ENCODE results near the gene KRT13. TPM values are rescaled to one million over a fixed set of nuclear protein-coding genes. Genes with fewer than 3 reads are reported as not detected.
A peak's percentile ranks its signal among the peaks of the same experiment; 100 is the strongest.

Gene KRT13
- total RNA-seq, 2 experiments from 2014 or later = not detected

DNA sequence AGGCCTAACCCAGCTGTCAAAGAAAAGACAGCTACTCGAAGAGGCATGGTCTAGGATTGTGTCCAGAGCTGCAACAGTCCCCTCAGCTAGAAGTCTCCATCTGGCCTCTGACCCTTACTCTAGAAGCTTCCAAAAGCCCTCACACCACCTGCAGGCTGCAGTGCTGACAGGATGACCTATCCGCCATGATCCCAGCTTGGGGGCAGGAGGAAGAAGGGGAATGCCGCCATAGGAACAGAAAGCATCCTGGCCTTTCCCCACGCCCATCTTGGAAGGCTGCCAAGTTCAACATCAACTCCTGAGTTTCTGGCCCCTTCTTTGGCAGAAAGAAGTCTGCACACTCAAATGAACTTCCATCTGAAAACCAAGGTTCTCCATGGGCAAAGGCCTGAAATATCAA, 12.6 kb downstream of the KRT13 start:
- Mint-ChIP-seq H3K27ac (no peak overlapping the region), H3K4me1 (peaks cover 19% of the 10 kb centered on the region), H3K4me3 (no peak overlapping the region), H3K9me3 (no peaks in the 10 kb centered on the region), H3K27me3 (no peaks in the 10 kb centered on the region), H3K36me3 (ENCODE audit: low read depth) (no peaks in the 10 kb centered on the region)
- CTCF ChIA-PET = interaction anchor here (1.2 to 2.7 kb wide), 2 partner anchors 11 to 173 kb away, joined by 4 to 12 read pairs; no protein-coding TSS in a partner anchor
- POLR2A ChIA-PET = interaction anchor here (0.5 kb wide), 1 partner anchor 198 kb away, joined by 4 read pairs; no protein-coding TSS in a partner anchor
- DNase-seq = no peak

DNA sequence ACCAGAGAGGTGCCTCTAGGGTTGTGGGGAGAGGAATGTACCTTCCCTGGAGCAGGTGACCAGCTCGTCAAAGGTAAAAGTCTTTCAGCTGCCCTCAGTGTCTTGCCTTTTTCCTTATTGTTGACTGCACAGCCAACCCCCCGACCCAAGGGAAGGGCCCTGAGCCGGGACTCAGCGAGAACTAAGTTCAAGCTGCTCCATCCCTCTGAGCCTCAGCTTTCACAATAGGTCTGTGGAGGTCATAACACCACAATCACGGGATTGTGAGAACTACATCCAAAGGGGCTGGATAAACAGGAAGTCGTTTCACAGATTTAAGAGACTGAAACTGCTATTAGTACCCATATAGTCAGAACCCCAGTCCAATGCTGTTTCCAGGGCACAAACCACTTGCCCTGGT, 13.1 kb downstream of the KRT13 start:
- Mint-ChIP-seq H3K9me3 (no peaks in the 10 kb centered on the region), H3K4me1 (peaks cover 19% of the 10 kb centered on the region), H3K36me3 (ENCODE audit: low read depth) (no peaks in the 10 kb centered on the region), H3K4me3 (no peak overlapping the region), H3K27ac (no peak overlapping the region), H3K27me3 (no peaks in the 10 kb centered on the region)
- ChIA-PET CTCF (interaction anchor here (1.2 to 2.7 kb wide), 2 partner anchors 11 to 173 kb away, joined by 4 to 12 read pairs; no protein-coding TSS in a partner anchor), POLR2A (no interaction called here)
- no peak for DNase-seq

DNA sequence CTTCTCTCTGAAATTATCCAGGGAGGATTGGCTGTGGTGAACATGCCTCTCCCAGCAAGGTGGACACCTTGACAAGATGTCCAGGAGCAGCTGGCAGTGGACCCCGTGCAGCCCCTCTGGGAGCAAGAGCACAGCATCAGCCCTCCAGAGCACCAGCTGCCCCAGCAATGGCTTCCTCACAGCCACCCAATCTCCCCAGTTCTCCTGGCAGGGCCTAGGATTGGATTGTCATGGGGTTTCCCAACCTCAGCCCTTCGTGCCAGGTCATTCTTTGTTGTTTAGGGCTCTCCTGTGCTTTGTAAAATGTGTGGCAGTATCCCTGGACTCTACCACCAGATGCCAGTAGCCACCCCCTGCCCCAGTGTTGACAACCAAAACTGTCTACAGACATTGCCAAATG, 13.9 kb downstream of the KRT13 start:
- Mint-ChIP-seq H3K36me3 (ENCODE audit: low read depth) (no peaks in the 10 kb centered on the region), H3K9me3 (no peaks in the 10 kb centered on the region), H3K4me1 (peaks cover 11% of the 10 kb centered on the region), H3K27ac (no peak overlapping the region), H3K27me3 (no peaks in the 10 kb centered on the region), H3K4me3 (no peak overlapping the region)
- DNase-seq = no peak
- ChIA-PET CTCF (interaction anchor here (1.2 to 2.7 kb wide), 2 partner anchors 12 to 589 kb away, joined by 3 to 12 read pairs; no protein-coding TSS in a partner anchor), POLR2A (no interaction called here)

DNA sequence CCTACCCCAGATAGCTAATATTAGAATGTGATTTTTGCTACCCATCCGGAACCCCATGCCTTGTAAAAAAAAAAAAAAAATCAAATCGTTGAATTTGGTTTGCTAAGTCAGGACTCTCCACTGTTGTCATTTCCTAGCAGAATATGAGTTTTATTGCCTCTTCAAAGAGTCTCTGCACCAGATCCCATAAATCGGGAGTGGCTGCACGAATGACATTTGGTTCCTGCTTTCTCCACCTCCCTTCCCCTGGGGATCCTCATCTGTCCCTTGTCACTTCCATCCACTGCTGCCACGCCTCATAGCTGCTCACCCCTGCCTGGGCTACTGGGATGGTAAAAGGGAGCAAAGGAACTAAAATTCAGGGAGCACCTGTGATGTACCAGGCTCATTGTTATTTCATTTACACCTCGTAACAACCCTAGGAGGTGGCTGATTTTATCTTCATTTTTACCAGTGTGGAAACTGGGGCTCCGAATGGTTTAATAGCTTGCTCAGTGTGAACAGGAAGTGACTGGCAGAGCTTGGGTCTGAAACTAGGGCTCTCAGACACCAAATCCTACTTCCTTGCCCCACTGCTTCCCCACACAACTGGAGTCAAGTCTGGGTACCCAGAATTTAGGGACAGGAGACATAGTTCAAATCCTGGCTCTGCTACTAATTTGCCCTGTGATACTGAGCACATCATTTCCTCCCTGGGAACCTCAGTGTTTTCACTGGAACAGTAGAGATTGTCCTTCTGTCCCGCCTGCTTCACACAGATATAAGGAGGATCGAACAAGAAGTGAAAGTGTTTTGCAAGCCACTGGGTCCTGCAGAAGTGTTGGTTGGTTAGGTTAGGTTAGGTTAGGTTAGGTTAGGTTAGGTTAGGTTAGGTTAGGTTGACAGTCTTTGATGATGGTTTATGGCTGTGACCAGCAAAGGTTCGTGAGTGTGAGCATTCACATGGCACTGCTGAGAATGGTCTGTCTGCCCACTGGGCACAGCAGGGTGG, 15.1 kb downstream of the KRT13 start:
- DNase-seq = no peak
- Mint-ChIP-seq H3K4me1 (peaks cover 9% of the 10 kb centered on the region), H3K27me3 (no peaks in the 10 kb centered on the region), H3K4me3 (no peak overlapping the region), H3K9me3 (no peaks in the 10 kb centered on the region), H3K36me3 (ENCODE audit: low read depth) (no peaks in the 10 kb centered on the region), H3K27ac (no peak overlapping the region)
- POLR2A ChIA-PET = no interaction called here
- CTCF ChIA-PET = interaction anchor here (0.7 to 1.2 kb wide), 2 partner anchors 588 to 752 kb away, joined by 3 read pairs; no protein-coding TSS in a partner anchor

DNA sequence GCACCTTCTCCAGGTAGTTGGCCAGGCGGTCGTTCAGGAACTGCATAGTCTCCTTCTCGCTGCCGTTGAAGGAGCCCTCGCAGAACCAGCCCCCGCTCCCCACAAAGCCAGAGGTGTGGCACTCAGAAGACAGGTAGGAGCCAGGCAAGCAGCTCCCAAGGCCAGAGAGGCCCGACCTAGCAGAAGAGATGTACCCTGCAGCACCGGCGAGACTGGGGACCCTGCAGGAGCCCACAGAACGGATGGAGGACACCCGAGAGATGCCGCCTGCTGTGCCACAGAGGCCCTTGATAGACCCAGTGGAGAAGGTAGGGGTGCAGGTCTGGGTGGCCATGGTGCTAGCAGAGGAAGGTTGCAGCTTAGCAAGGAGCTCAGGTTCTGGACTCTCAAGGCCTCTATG, 15.9 kb downstream of the KRT13 start, which contains the start of gene KRT36:
Gene KRT36, minus strand, starts transcription at position 380 of the 400 bp plus-strand sequence. Its CDS starts 46 bp downstream, at position 334.
- CTCF ChIA-PET = interaction anchor here (0.7 kb wide), 1 partner anchor 751 kb away, joined by 3 read pairs; no protein-coding TSS in a partner anchor
- Mint-ChIP-seq H3K4me1 (peaks cover 9% of the 10 kb centered on the region), H3K4me3 (no peak within 1 kb of the TSS), H3K27ac (no peak within 1 kb of the TSS), H3K36me3 (ENCODE audit: low read depth) (no peaks in the 10 kb centered on the region), H3K27me3 (no peaks in the 10 kb centered on the region), H3K9me3 (no peaks in the 10 kb centered on the region)
- POLR2A ChIA-PET = no interaction called here
- no peak for DNase-seq

DNA sequence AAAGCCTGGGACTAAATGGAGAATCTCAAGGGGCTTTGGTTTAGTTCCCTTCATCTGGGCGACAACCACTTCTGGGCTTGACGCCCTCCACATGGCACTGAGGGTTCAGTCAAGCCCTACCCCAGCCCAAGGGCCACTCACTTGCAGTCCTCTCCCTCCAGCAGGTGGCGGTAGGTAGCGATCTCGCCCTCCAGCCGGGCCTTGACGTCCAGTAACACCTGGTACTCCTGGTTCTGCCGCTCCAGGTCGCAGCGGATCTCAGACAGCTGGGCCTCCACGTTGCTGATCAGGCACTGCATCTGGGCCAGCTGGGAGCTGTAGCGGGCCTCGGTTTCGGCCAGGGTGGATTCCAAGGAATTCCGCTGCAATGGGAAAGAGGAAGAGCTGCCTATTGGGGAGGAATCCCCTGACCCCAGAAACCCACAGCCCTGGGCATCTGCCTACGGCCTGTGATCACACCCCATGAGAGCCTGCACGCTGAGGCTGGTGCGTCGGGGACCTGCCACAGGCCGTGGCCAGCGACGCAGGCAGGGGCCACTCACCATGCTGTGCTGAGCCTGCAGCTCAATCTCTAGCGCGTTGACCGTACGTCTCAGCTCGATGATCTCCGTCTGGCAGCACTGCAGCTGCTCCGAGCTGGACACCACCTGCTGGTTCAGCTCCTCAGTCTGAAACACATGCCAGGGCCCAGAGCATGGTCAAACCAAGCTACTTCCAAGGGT, 18.4 kb downstream of the KRT13 start:
- H3K9me3 Mint-ChIP-seq = no peaks in the 10 kb centered on the region
- H3K4me1 Mint-ChIP-seq = peaks cover 9% of the 10 kb centered on the region
- no peaks in the 10 kb centered on the region for H3K36me3 Mint-ChIP-seq (ENCODE audit: low read depth)
- peak; percentile 34 for DNase-seq
- no peak overlapping the region for H3K4me3 Mint-ChIP-seq
- ChIA-PET POLR2A (no interaction called here), CTCF (interaction anchor here (1.3 kb wide), 1 partner anchor 9 kb away, joined by 5 read pairs; no protein-coding TSS in a partner anchor)
- no peak overlapping the region for H3K27ac Mint-ChIP-seq
- H3K27me3 Mint-ChIP-seq = no peaks in the 10 kb centered on the region

DNA sequence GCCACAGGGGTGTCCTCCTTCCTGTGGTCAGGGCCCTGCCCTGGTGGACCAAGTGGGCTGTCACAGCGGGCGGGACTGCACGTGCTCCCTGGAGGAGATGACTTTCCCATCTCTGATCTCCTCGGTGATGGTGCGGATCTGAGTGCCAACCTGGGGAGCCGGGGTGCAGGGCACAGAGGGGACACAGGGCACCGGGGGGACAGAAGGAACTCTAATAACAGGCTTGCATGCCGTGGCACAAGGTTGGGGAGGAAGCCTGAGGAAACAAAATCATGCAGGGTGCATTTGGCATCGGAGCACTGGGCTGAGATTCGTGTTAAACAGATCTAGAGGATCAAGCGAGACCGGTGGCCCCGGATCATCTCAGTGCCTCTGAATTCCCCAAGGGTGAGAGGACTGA, 19.1 kb downstream of the KRT13 start:
- no peaks in the 10 kb centered on the region for H3K27me3 Mint-ChIP-seq
- no peak for DNase-seq
- no peak overlapping the region for H3K4me3 Mint-ChIP-seq
- H3K27ac Mint-ChIP-seq = no peak overlapping the region
- ChIA-PET POLR2A (no interaction called here), CTCF (interaction anchor here (1.3 kb wide), 1 partner anchor 9 kb away, joined by 5 read pairs; no protein-coding TSS in a partner anchor)
- peaks cover 9% of the 10 kb centered on the region for H3K4me1 Mint-ChIP-seq
- no peaks in the 10 kb centered on the region for H3K9me3 Mint-ChIP-seq
- no peaks in the 10 kb centered on the region for H3K36me3 Mint-ChIP-seq (ENCODE audit: low read depth)

DNA sequence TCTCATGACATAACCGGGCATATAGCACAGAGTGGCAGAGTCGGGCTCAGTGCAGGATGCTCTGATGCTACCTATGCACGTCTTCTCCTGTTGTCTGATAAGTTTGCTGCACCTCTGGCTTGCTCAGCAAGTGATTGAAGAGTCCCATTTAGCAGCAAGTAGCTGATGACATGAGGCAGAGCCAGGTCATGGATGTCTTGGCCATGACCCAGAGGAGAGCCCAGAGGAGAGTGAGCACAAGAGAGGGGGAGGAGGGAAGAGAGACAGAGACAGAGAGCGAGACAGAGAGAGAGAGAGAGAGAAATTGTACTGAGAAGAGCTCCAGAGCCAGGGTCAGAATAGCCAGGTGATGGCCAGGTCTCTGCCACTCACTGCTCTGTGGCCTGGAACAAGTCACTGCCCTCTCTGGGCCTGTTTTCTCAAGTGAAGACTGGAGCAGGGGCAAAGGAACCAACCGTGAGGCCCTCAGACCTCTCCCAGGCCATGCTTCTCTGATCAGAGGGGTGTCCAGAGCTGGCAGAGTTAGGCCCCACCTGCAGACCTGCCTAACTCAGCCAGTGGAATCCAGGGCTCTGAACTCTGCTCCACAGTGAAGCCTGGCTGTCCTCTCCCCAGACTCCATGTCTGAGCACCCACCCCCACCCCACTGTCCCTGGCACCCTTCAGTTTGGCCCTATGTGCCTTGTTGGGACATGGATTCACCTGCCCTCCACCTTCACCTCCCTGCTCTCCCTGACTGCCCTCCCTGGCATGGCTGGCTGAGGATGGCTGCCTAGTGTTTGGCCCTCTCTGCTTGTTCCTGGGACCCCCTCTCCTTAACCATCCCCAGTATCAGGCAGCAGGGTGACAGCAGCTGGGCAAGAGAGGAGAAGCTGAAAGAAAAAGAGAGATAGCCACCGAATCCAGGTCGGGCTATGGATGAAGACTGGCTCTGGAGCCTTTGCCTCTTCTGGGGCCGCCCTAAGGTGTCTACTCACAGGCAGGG, 20.2 kb downstream of the KRT13 start:
- Mint-ChIP-seq H3K36me3 (ENCODE audit: low read depth) (no peaks in the 10 kb centered on the region), H3K4me1 (peaks cover 3% of the 10 kb centered on the region), H3K4me3 (no peak overlapping the region), H3K27me3 (no peaks in the 10 kb centered on the region), H3K9me3 (no peaks in the 10 kb centered on the region), H3K27ac (no peak overlapping the region)
- ChIA-PET CTCF (interaction anchor here (0.6 to 1.5 kb wide), 3 partner anchors 9 to 701 kb away, joined by 3 to 4 read pairs (median 3); no protein-coding TSS in a partner anchor), POLR2A (interaction anchor here (0.5 kb wide), 1 partner anchor 522 kb away, joined by 7 read pairs; no protein-coding TSS in a partner anchor)
- no peak for DNase-seq

DNA sequence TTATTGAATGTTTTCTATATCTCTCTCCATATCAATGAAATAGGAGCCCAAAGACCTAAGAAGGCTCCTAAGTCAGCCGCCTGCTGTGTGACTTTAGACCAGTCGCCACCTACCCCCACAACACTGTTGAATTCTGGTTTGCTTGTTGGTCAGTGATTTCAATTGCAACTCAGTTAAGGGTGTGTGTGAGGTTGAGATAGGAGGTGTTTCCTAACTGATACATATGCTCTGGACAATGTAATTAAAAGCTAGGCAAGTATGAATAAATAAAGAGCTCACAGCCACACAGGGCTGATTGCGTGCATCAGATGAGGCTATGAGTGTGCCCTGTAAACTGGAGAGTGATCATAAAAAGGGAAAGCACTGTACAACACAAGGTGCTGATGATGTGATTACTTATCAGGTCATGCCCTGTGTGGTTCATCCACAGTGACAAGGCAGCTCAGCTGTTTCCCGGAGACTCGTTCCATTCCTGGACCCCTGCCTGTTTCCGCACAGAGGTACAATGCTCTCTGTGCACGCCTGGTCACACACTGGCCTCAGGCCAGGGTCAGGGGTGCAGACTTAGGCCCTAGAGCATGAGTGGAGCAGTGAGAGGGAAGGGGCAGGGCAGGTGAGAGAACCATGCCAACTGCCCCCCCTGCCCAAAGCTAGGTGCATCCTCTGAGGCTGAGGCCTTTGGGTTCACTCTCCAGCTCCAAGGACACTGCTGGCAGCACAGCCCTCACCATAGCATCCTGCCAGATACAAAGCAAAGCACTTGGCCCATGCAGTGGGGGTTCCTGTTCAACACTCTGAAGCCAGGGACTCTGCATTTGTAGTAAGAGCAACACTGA, 21.2 kb downstream of the KRT13 start:
- DNase-seq = no peak
- Mint-ChIP-seq H3K36me3 (ENCODE audit: low read depth) (no peaks in the 10 kb centered on the region), H3K27ac (no peak overlapping the region), H3K4me1 (no peaks in the 10 kb centered on the region), H3K9me3 (no peaks in the 10 kb centered on the region), H3K4me3 (no peak overlapping the region), H3K27me3 (no peaks in the 10 kb centered on the region)
- ChIA-PET CTCF (interaction anchor here (0.5 to 1.5 kb wide), 4 partner anchors 10 to 1985 kb away, joined by 3 to 4 read pairs (median 3); no protein-coding TSS in a partner anchor), POLR2A (no interaction called here)

DNA sequence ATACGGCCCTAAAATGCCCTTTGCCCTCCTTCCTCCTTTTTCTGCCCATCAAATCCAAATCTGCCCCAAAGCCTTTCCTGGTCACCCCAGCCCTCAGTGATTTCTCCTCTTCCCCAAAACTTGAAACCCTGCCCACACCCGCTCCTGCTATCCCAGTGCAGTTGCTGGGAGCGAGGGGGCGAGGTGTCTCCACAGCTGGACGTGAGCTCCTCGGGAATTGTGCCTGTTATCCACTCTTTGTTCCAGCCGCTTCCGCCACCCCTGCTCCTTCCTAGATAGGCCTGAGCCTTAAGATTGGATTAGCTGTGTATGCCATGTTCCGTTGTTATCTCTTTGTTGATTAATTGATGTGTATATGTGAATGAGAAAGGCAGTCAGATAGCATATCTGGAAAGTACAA, 21.9 kb downstream of the KRT13 start:
- H3K4me1 Mint-ChIP-seq = no peaks in the 10 kb centered on the region
- H3K4me3 Mint-ChIP-seq = no peak overlapping the region
- POLR2A ChIA-PET = no interaction called here
- H3K36me3 Mint-ChIP-seq (ENCODE audit: low read depth) = no peaks in the 10 kb centered on the region
- no peaks in the 10 kb centered on the region for H3K9me3 Mint-ChIP-seq
- no peak overlapping the region for H3K27ac Mint-ChIP-seq
- H3K27me3 Mint-ChIP-seq = no peaks in the 10 kb centered on the region
- CTCF ChIA-PET = interaction anchor here (0.5 to 1.5 kb wide), 3 partner anchors 10 to 1984 kb away, joined by 3 read pairs; no protein-coding TSS in a partner anchor
- DNase-seq = no peak

DNA sequence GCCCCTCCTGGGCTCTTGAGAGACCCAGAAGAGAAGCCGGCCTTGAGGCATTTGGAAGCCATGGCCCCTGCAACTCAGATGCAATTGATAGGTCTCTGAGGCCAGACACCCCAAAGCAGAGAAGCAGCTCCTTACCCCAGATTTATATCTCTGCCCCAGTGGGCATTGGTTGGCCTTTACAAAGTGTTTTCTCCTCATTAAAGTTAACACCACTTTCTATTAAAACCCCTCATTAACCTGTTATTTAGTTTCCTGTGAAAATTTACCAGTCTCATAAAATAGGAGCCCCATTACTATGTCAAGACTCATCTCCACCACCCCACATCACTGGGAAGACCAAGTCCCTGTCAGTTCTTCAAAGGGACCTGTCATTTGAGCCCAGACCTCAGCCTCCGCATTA, 24.4 kb downstream of the KRT13 start, which contains the start of gene KRT35:
Gene KRT35, minus strand, starts transcription at position 116 of the 400 bp plus-strand sequence. Its CDS starts 54 bp downstream, at position 62.
- POLR2A ChIA-PET = no interaction called here
- H3K4me3 Mint-ChIP-seq = no peak within 1 kb of the TSS
- DNase-seq = no peak
- H3K4me1 Mint-ChIP-seq = no peaks in the 10 kb centered on the region
- no peaks in the 10 kb centered on the region for H3K27me3 Mint-ChIP-seq
- no peaks in the 10 kb centered on the region for H3K9me3 Mint-ChIP-seq
- H3K27ac Mint-ChIP-seq = no peak within 1 kb of the TSS
- CTCF ChIA-PET = no interaction called here
- no peaks in the 10 kb centered on the region for H3K36me3 Mint-ChIP-seq (ENCODE audit: low read depth)

Measured in activated CD4-positive, alpha-beta T cell treated with anti-CD3 and anti-CD28 coated beads, Interleukin-2, amount 10 ng/mL, durations not matched to agents 7 days and 5 days (primary cell).